ENCODE results near the gene UVRAG.
"Not testable (repeated sequence)": the region's sequence is repeated elsewhere in the genome, so short reads cannot be mapped to it uniquely, and the experiment has no call there.

The UVRAG gene

GRCh38 chr11:75850787-75851186, 35.8 kb downstream of the UVRAG start:
- peak; percentile 43 for DNase-seq

GRCh38 chr11:75851203-75851602, 36.2 kb downstream of the UVRAG start:
- peak; percentile 21 for DNase-seq

- DNase-seq, result no peak
Observed at GRCh38 chr11:75852406-75853017, 37.5 kb downstream of the UVRAG start.

- DNase-seq, result not testable (repeated sequence)
Observed at GRCh38 chr11:75853563-75853962, 38.6 kb downstream of the UVRAG start.

GRCh38 chr11:75853971-75854370, 39.0 kb downstream of the UVRAG start:
- no peak for DNase-seq

GRCh38 chr11:75855206-75855605, 40.2 kb downstream of the UVRAG start:
- DNase-seq, result no peak

- DNase-seq, result no peak
Observed at GRCh38 chr11:75856912-75857311, 41.9 kb downstream of the UVRAG start.

GRCh38 chr11:75858042-75858441, 43.0 kb downstream of the UVRAG start:
- no peak for DNase-seq

- peak; percentile 37 for DNase-seq
Observed at GRCh38 chr11:75858613-75859012, 43.6 kb downstream of the UVRAG start.

GRCh38 chr11:75859614-75860013, 44.6 kb downstream of the UVRAG start:
- no peak for DNase-seq

GRCh38 chr11:75862437-75862836, 47.4 kb downstream of the UVRAG start:
- DNase-seq, result no peak

- DNase-seq, result peak; percentile 84
Observed at GRCh38 chr11:75867778-75868374, 52.9 kb downstream of the UVRAG start.

- no peak for DNase-seq
Observed at GRCh38 chr11:75868990-75869389, 54.0 kb downstream of the UVRAG start.

- DNase-seq, result no peak
Observed at GRCh38 chr11:75869661-75870455, 54.8 kb downstream of the UVRAG start.

- no peak for DNase-seq
Observed at GRCh38 chr11:75872887-75873416, 57.9 kb downstream of the UVRAG start.

- DNase-seq, result peak; percentile 80
Observed at GRCh38 chr11:75873417-75874221, 58.6 kb downstream of the UVRAG start.

- peak; percentile 16 for DNase-seq
Observed at GRCh38 chr11:75874684-75875341, 59.8 kb downstream of the UVRAG start.

- DNase-seq, result not testable (repeated sequence)
Observed at GRCh38 chr11:75877327-75877726, 62.3 kb downstream of the UVRAG start.

GRCh38 chr11:75877931-75878330, 62.9 kb downstream of the UVRAG start:
- not testable (repeated sequence) for DNase-seq

GRCh38 chr11:75878933-75879332, 63.9 kb downstream of the UVRAG start:
- DNase-seq, result no peak

GRCh38 chr11:75879737-75880136, 64.7 kb downstream of the UVRAG start:
- no peak for DNase-seq

GRCh38 chr11:75880343-75880742, 65.3 kb downstream of the UVRAG start:
- DNase-seq, result not testable (repeated sequence)
